Breast epithelium (tissue), 3 donors: ENCODE data around the gene TSG101.

ENCODE experiments used
- CTCF ChIP-seq, 3 donors: fragments of 450-650 bp; IDR thresholded peaks; one replicate each; pipeline ENCODE4 v1.5.1; 2016 to 2017; ENCODE audit warnings: antibody characterized with exemption in 3 of 3, mild to moderate bottlenecking in 3 of 3, moderate library complexity in 3 of 3
- POLR2A ChIP-seq: fragments of 450-650 bp; IDR thresholded peaks from one replicate; pipeline ENCODE4 v1.6.1; 2016; ENCODE audit warnings: antibody characterized with exemption, mild to moderate bottlenecking, moderate library complexity
- POLR2AphosphoS5 ChIP-seq, 3 donors: sonication (generic); formaldehyde crosslinking; IDR thresholded peaks; one replicate each; pipeline ENCODE4 v1.6.1; 2017; ENCODE audit warnings: antibody characterized with exemption in 3 of 3

GRCh38 chr11:18495703-18496102, 31.0 kb downstream of the TSG101 start:
- TF ChIP-seq POLR2A = no peak
- TF ChIP-seq CTCF (IDR thresholded peaks at IDR 0.05) = no peak
- TF ChIP-seq POLR2AphosphoS5 (IDR thresholded peaks at IDR 0.05) = no peak
